Measurements from ENCODE around the gene MAX. TPM values are rescaled to one million over a fixed set of nuclear protein-coding genes. Genes with fewer than 3 reads are reported as not detected.

Gene MAX
- total and polyA plus RNA-seq, 2 of the 13 experiments (the other 11 are each of a cell fraction or from before 2014, with no cell fraction given) = 28.5 to 29.3 TPM

GRCh38 chr14:65106736-65107135, 4.4 kb upstream of the MAX start (continued):
- TF ChIP-seq CREB3 (CRISPR knock-in tag; IDR thresholded peaks at IDR 0.05) (no peak), ZNF414 (CRISPR knock-in tag; IDR thresholded peaks at IDR 0.05) (no peak), MLX (CRISPR knock-in tag; IDR thresholded peaks at IDR 0.05) (no peak)

- Histone ChIP-seq H3K4me1 (ENCODE audit: insufficient read depth, low read length) (peaks cover 14% of the 10 kb centered on the region), H3K9ac (ENCODE audit: insufficient read depth, low read depth, low read length) (no peak overlapping the region), H2AFZ (ENCODE audit: low read length) (no peak overlapping the region), H3K4me2 (ENCODE audit: low read depth, low read length) (no peak overlapping the region), H4K20me1 (ENCODE audit: insufficient read depth, low read length) (no peaks in the 10 kb centered on the region), H3K36me3 (replicated peaks in 1 of 2; ENCODE audit: control insufficient read depth in 1 of 2, insufficient read depth in 2 of 2, low read length in 2 of 2) (no peaks in the 10 kb centered on the region), H3K9me3 (ENCODE audit: low read length) (no peaks in the 10 kb centered on the region), H3K79me2 (ENCODE audit: insufficient read depth, low read length) (peaks cover 1% of the 10 kb centered on the region), H3K4me3 (replicated peaks in 1 of 3; ENCODE audit: insufficient read depth in 1 of 3, low read depth in 2 of 3, low read length in 3 of 3) (no peak overlapping the region), H3K27me3 (ENCODE audit: control insufficient read depth in 1 of 2, insufficient read depth in 2 of 2, low read length in 2 of 2) (no peaks in the 10 kb centered on the region; a peak in 1 of 5 replicates), H3K27ac (ENCODE audit: extremely low read length, insufficient read depth, low read length) (no peak overlapping the region)
- DNase-seq (ENCODE audit: low spot score) (no peak), ATAC-seq (no peak), FAIRE-seq (no peak)
- no peak for TF ChIP-seq SP140L (CRISPR knock-in tag; IDR thresholded peaks at IDR 0.05; ENCODE audit: borderline replicate concordance)
- TF ChIP-seq U2AF2 (IDR thresholded peaks at IDR 0.05; ENCODE audit: low read depth, low read length) = no peak
- whole genome bisulfite sequencing (ENCODE audit: low lambda C conversion rate) = 68% methylated on average over 4 of the region's 4 CpGs
- POLR2A ChIA-PET = no interaction called here
- intact Hi-C loops (cut with micrococcal nuclease; ENCODE audit: unreplicated experiment) = no loop called here
- BruUV-seq (replicated peaks) = no TSS peak
- in situ Hi-C loops (cut with HindIII; ENCODE audit: extremely low pct_ligation_motif_present, low pct_unique_long_range_greater_than_20kb) = no loop called here
- CTCF ChIA-PET (ENCODE audit: low intra/inter-chr PET ratio, low total read pairs) = no interaction called here
These were observed 4.0 kb upstream of the MAX start for GRCh38 chr14:65106316-65106715.

Measured in HepG2 (cell line).